Activated B cell treated with CpG ODN at 0.5 μM for 24 hours (primary cell): ENCODE results near the gene CHRND. TPM values are rescaled to one million over a fixed set of nuclear protein-coding genes. Genes with fewer than 3 reads are reported as not detected.

Experiments used
- ATAC-seq: fragments of 200-7000 bp; cut with Tn5 transposase; one replicate; pipeline ENCODE4 v1.10.0; 2021; ENCODE audit warnings: low read depth, mild to moderate bottlenecking, moderate library complexity
- CTCF ChIA-PET: fragments of 350-600 bp; sonication (Branson Sonifier 250); formaldehyde crosslinking; loops from one replicate; lab custom pipeline; 2021; ENCODE audit warnings: antibody characterized with exemption; lab: Charles Lee
- POLR2A ChIA-PET: fragments of 350-600 bp; sonication (Branson Sonifier 250); formaldehyde crosslinking; loops from one replicate; lab custom pipeline; 2021; ENCODE audit warnings: antibody characterized with exemption; lab: Charles Lee
- DNase-seq: peaks from one replicate; pipeline ENCODE4 v3.0.0; 2022
- H3K27ac Mint-ChIP-seq: one replicate; pipeline ENCODE4 v1.8.0; 2020; ENCODE audit warnings: mixed read lengths
- H3K27me3 Mint-ChIP-seq: one replicate; pipeline ENCODE4 v1.8.0; 2021; ENCODE audit warnings: mixed read lengths
- H3K36me3 Mint-ChIP-seq: one replicate; pipeline ENCODE4 v1.8.0; 2021; ENCODE audit warnings: low read depth, mixed read lengths
- H3K4me1 Mint-ChIP-seq: one replicate; pipeline ENCODE4 v1.8.0; 2021; ENCODE audit warnings: mixed read lengths
- H3K4me3 Mint-ChIP-seq: one replicate; pipeline ENCODE4 v1.8.0; 2020; ENCODE audit warnings: mild to moderate bottlenecking, mixed read lengths
- H3K9me3 Mint-ChIP-seq: one replicate; pipeline ENCODE4 v1.8.0; 2020; ENCODE audit warnings: mixed read lengths
- intact Hi-C: fragments of 100-400 bp; cut with micrococcal nuclease; formaldehyde crosslinking; loops from one replicate; pipeline ENCODE4 v1.15.1; 2024
- total RNA-seq: library from RNA; stranded (reverse); gene quantifications from 2 replicates; pipeline ENCODE4 v1.2.3, GENCODE V29; 2022
- TF ChIP-seq, protein P1 (sequence below): fragments of 200-600 bp; IDR thresholded peaks from one replicate; pipeline ENCODE4 v1.8.0; 2022; ENCODE audit warnings: antibody characterized with exemption, mild to moderate bottlenecking

CHRND gene
- total RNA-seq, 1 donor from 2014 or later = not detected

- no peak overlapping the region for H3K4me3 Mint-ChIP-seq
Measured at GRCh38 chr2:232496501-232497270, 29.3 kb upstream of the CHRND start.

DNA sequence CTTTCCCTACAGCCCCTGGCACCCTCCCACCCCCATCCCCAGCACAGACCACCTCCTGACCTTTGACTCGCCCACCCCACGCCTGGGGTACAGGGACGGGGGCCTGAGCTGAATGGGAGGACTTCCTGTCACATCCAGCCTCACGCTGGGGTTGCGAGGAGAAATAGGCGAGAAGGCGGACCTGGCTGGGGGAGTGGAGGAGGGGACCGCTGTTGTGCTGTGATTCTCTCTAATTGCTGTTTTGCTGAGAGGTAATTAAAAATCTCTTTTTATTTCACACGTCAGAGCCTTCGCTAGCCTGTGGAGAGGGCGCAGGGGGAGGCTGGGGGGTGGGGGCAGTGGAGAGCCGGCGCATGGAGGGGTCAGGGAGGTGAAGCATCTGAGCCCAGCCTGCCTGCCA is 28.6 kb upstream of the CHRND start:
- POLR2A ChIA-PET = no interaction called here
- ATAC-seq = no peak
- Mint-ChIP-seq H3K4me1 (peaks cover under 1% of the 10 kb centered on the region), H3K4me3 (no peak overlapping the region), H3K36me3 (no peaks in the 10 kb centered on the region), H3K27me3 (peaks cover 23% of the 10 kb centered on the region), H3K27ac (no peak overlapping the region), H3K9me3 (no peaks in the 10 kb centered on the region)
- DNase-seq = no peak
- CTCF ChIA-PET = no interaction called here
- intact Hi-C loops = no loop called here
- TF ChIP-seq, protein P1, sequence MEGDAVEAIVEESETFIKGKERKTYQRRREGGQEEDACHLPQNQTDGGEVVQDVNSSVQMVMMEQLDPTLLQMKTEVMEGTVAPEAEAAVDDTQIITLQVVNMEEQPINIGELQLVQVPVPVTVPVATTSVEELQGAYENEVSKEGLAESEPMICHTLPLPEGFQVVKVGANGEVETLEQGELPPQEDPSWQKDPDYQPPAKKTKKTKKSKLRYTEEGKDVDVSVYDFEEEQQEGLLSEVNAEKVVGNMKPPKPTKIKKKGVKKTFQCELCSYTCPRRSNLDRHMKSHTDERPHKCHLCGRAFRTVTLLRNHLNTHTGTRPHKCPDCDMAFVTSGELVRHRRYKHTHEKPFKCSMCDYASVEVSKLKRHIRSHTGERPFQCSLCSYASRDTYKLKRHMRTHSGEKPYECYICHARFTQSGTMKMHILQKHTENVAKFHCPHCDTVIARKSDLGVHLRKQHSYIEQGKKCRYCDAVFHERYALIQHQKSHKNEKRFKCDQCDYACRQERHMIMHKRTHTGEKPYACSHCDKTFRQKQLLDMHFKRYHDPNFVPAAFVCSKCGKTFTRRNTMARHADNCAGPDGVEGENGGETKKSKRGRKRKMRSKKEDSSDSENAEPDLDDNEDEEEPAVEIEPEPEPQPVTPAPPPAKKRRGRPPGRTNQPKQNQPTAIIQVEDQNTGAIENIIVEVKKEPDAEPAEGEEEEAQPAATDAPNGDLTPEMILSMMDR = no peak

More at GRCh38 chr2:232496501-232497270, 29.3 kb upstream of the CHRND start:
- no peak for ATAC-seq
- no peaks in the 10 kb centered on the region for H3K4me1 Mint-ChIP-seq
- TF ChIP-seq, protein P1 = no peak
- DNase-seq = no peak
- H3K9me3 Mint-ChIP-seq = no peaks in the 10 kb centered on the region
- CTCF ChIA-PET = no interaction called here
- H3K27me3 Mint-ChIP-seq = peaks cover 19% of the 10 kb centered on the region
- no peak overlapping the region for H3K27ac Mint-ChIP-seq
- POLR2A ChIA-PET = no interaction called here
- intact Hi-C loops = no loop called here
- H3K36me3 Mint-ChIP-seq = no peaks in the 10 kb centered on the region

- intact Hi-C loops = no loop called here
- DNase-seq (no peak), ATAC-seq (no peak)
- Mint-ChIP-seq H3K27me3 (peaks cover 27% of the 10 kb centered on the region), H3K27ac (no peak overlapping the region), H3K4me3 (no peak overlapping the region), H3K9me3 (no peaks in the 10 kb centered on the region), H3K36me3 (no peaks in the 10 kb centered on the region), H3K4me1 (peaks cover 4% of the 10 kb centered on the region)
- TF ChIP-seq, protein P1 = no peak
- ChIA-PET CTCF (no interaction called here), POLR2A (no interaction called here)
Measured at GRCh38 chr2:232498452-232498851, 27.5 kb upstream of the CHRND start.

GRCh38 chr2:232501331-232501771 is 24.6 kb upstream of the CHRND start:
- ChIA-PET POLR2A (no interaction called here), CTCF (no interaction called here)
- DNase-seq = no peak
- intact Hi-C loops = no loop called here
- no peak overlapping the region for H3K4me3 Mint-ChIP-seq
- H3K27ac Mint-ChIP-seq = no peak overlapping the region
- H3K36me3 Mint-ChIP-seq = no peaks in the 10 kb centered on the region
- H3K4me1 Mint-ChIP-seq = peaks cover 8% of the 10 kb centered on the region
- TF ChIP-seq, protein P1 = no peak
- H3K27me3 Mint-ChIP-seq = peaks cover 43% of the 10 kb centered on the region
- ATAC-seq = no peak
- no peaks in the 10 kb centered on the region for H3K9me3 Mint-ChIP-seq

GRCh38 chr2:232501794-232502390 is 24.1 kb upstream of the CHRND start:
- TF ChIP-seq, protein P1 = no peak
- DNase-seq (no peak), ATAC-seq (no peak)
- Mint-ChIP-seq H3K4me1 (peaks cover 8% of the 10 kb centered on the region), H3K36me3 (no peaks in the 10 kb centered on the region), H3K9me3 (no peaks in the 10 kb centered on the region), H3K27ac (no peak overlapping the region), H3K27me3 (peaks cover 43% of the 10 kb centered on the region), H3K4me3 (no peak overlapping the region)
- ChIA-PET POLR2A (no interaction called here), CTCF (no interaction called here)
- intact Hi-C loops = no loop called here
